ENCODE data around the gene ACP6. TPM values are rescaled to one million over a fixed set of nuclear protein-coding genes. Genes with fewer than 3 reads are reported as not detected.

The ACP6 gene
- total RNA-seq, 1 donor from 2014 or later: 14.2 TPM

- H3K27ac ChIP-seq: no peak overlapping the region
- TF ChIP-seq POLR2A (IDR thresholded peaks at IDR 0.05) (no peak), CTCF (IDR thresholded peaks at IDR 0.05) (no peak), POLR2AphosphoS5 (IDR thresholded peaks at IDR 0.05; ENCODE audit: insufficient read depth in 1 of 2, low read depth in 1 of 2) (no peak)
- no peaks in the 10 kb centered on the region for H3K9me3 ChIP-seq
- no peak for DNase-seq (ENCODE audit: extremely low spot score in 2 of 2)
- H3K4me1 ChIP-seq: no peaks in the 10 kb centered on the region
- H3K36me3 ChIP-seq: no peaks in the 10 kb centered on the region
- no peak overlapping the region for H3K4me3 ChIP-seq
- intact Hi-C loops (cut with DNase I): loop anchor here (5.0 kb wide), 1 partner anchor 363 kb away; no protein-coding TSS in a partner anchor
- H3K27me3 ChIP-seq: no peaks in the 10 kb centered on the region
Observed at GRCh38 chr1:147635342-147635741, 35.0 kb downstream of the ACP6 start.

GRCh38 chr1:147634645-147635044 is 35.7 kb downstream of the ACP6 start:
- Histone ChIP-seq H3K4me3 (no peak overlapping the region), H3K36me3 (no peaks in the 10 kb centered on the region), H3K27me3 (no peaks in the 10 kb centered on the region), H3K4me1 (no peaks in the 10 kb centered on the region), H3K27ac (no peak overlapping the region), H3K9me3 (no peaks in the 10 kb centered on the region)
- no peak for DNase-seq (ENCODE audit: extremely low spot score in 2 of 2)
- intact Hi-C loops (cut with DNase I): loop anchor here (5.0 kb wide), 1 partner anchor 362 kb away; no protein-coding TSS in a partner anchor
- no peak for TF ChIP-seq POLR2AphosphoS5 (IDR thresholded peaks at IDR 0.05; ENCODE audit: insufficient read depth in 1 of 2, low read depth in 1 of 2)
- no peak for TF ChIP-seq POLR2A (IDR thresholded peaks at IDR 0.05)
- TF ChIP-seq CTCF (IDR thresholded peaks at IDR 0.05): no peak

- no peak for DNase-seq (ENCODE audit: extremely low spot score in 2 of 2)
- H3K27ac ChIP-seq: no peak overlapping the region
- H3K9me3 ChIP-seq: no peaks in the 10 kb centered on the region
- TF ChIP-seq POLR2AphosphoS5 (IDR thresholded peaks at IDR 0.05; ENCODE audit: insufficient read depth in 1 of 2, low read depth in 1 of 2): no peak
- TF ChIP-seq POLR2A (IDR thresholded peaks at IDR 0.05): no peak
- TF ChIP-seq CTCF (IDR thresholded peaks at IDR 0.05): no peak
- H3K27me3 ChIP-seq: no peaks in the 10 kb centered on the region
- no peaks in the 10 kb centered on the region for H3K4me1 ChIP-seq
- intact Hi-C loops (cut with DNase I): no loop called here
- H3K36me3 ChIP-seq: no peaks in the 10 kb centered on the region
- no peak overlapping the region for H3K4me3 ChIP-seq
Observed at GRCh38 chr1:147633759-147634158, 36.6 kb downstream of the ACP6 start.

GRCh38 chr1:147631839-147632238 is 38.5 kb downstream of the ACP6 start:
- TF ChIP-seq CTCF (IDR thresholded peaks at IDR 0.05): no peak
- no peak for TF ChIP-seq POLR2A (IDR thresholded peaks at IDR 0.05)
- no peak for TF ChIP-seq POLR2AphosphoS5 (IDR thresholded peaks at IDR 0.05; ENCODE audit: insufficient read depth in 1 of 2, low read depth in 1 of 2)
- Histone ChIP-seq H3K36me3 (no peaks in the 10 kb centered on the region), H3K27ac (no peak overlapping the region), H3K4me3 (no peak overlapping the region), H3K9me3 (no peaks in the 10 kb centered on the region), H3K4me1 (no peaks in the 10 kb centered on the region), H3K27me3 (no peaks in the 10 kb centered on the region)
- no peak for DNase-seq (ENCODE audit: extremely low spot score in 2 of 2)
- intact Hi-C loops (cut with DNase I): no loop called here

- Histone ChIP-seq H3K9me3 (no peaks in the 10 kb centered on the region), H3K27ac (no peak overlapping the region), H3K4me3 (no peak overlapping the region), H3K27me3 (no peaks in the 10 kb centered on the region), H3K4me1 (peaks cover 2% of the 10 kb centered on the region), H3K36me3 (no peaks in the 10 kb centered on the region)
- TF ChIP-seq CTCF (IDR thresholded peaks at IDR 0.05): no peak
- no peak for TF ChIP-seq POLR2AphosphoS5 (IDR thresholded peaks at IDR 0.05; ENCODE audit: insufficient read depth in 1 of 2, low read depth in 1 of 2)
- no peak for TF ChIP-seq POLR2A (IDR thresholded peaks at IDR 0.05)
- DNase-seq (ENCODE audit: extremely low spot score in 2 of 2): no peak
- intact Hi-C loops (cut with DNase I): no loop called here
Observed at GRCh38 chr1:147630447-147630846, 39.9 kb downstream of the ACP6 start.

Measured in vagina (tissue), 2 donors.